Measurements from ENCODE around the gene ARHGAP6.

DNA sequence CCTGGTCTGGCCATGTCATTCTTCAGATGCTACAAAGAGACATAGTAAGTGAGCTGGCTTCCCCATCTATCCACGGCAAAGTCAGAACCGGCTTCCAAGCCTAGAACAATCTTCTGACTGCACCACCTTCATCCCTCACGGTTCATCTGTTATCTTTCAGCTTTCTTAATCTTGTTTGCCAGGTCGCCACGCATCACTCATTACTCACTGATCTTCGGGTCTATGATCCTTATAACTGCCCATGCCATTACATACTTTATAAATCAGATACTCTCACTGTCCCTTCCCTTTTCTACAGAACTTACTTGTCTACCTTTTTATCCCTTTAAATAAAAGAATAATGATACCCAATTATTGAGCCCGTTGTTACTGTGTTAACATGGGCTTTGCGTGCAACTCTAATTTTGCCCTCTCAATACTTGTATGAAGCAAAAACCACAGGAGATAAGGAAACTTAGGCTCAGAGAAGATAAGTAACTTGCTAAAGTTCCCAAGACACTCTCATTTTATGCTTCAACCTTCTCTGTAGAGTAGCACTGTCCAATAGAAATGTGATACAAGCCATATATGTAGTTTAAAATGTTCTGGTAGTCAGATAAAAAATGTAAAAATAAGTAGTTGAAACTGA is 200.8 kb downstream of the ARHGAP6 start:
- no peak for TF ChIP-seq POLR2AphosphoS5 (IDR thresholded peaks at IDR 0.05; ENCODE audit: low read depth, low read length)
- no peak for TF ChIP-seq POLR2A (IDR thresholded peaks at IDR 0.05; ENCODE audit: low read depth, low read length)
- no peak for TF ChIP-seq TAF1 (IDR thresholded peaks at IDR 0.05; ENCODE audit: borderline replicate concordance, low read depth, low read length)

All from GM12892 (cell line).